Measurements from ENCODE around the gene CYP26C1.

GRCh38 chr10:93072225-93072712, 11.7 kb downstream of the CYP26C1 start:
- TF ChIP-seq POLR2A (IDR thresholded peaks at IDR 0.05) (no peak), CTCF (IDR thresholded peaks at IDR 0.05) (no peak)

All from right lobe of liver (tissue), 4 donors.